Peyer's patch (tissue), 4 donors: ENCODE data around the gene C15orf62. TPM values are rescaled to one million over a fixed set of nuclear protein-coding genes. Genes with fewer than 3 reads are reported as not detected.

Experiments used
- DNase-seq, 3 donors: peaks; one replicate each; pipeline ENCODE4 v3.0.0-alpha.2; 2017 to 2019
- H3K27ac ChIP-seq, 4 donors: fragments of 200-600 bp; sonication (generic); one replicate each; pipeline ENCODE4 v1.5.1; 2016 to 2019
- H3K27me3 ChIP-seq, 2 donors: fragments of 200-600 bp; sonication (generic); one replicate each; pipeline ENCODE4 v1.5.1; 2019
- H3K36me3 ChIP-seq, 3 donors: fragments of 200-600 bp; sonication (generic); one replicate each; pipeline ENCODE4 v1.5.1; 2016 to 2019
- H3K4me1 ChIP-seq, 4 donors: fragments of 200-600 bp; sonication (generic); one replicate each; pipeline ENCODE4 v1.5.1; 2016 to 2019
- H3K4me3 ChIP-seq, 4 donors: fragments of 200-600 bp; sonication (generic); 1 replicate in 3 of 4; 2 replicates in 1 of 4; pipeline ENCODE4 v1.5.1; 2016 to 2019; ENCODE audit warnings: mild to moderate bottlenecking in 1 of 4
- H3K9me3 ChIP-seq, 4 donors: fragments of 200-600 bp; sonication (generic); one replicate each; pipeline ENCODE4 v1.5.1; 2016 to 2019; ENCODE audit warnings: mild to moderate bottlenecking in 1 of 4
- CTCF ChIP-seq, 6 experiments: fragments of 450-650 bp in 4 of 6; fragments of 200-600 bp in 2 of 6; sonication (generic) in 1 of 6; IDR thresholded peaks; one replicate each; pipeline ENCODE4 v1.5.1; 2017 to 2019; ENCODE audit warnings: antibody characterized with exemption in 6 of 6, mild to moderate bottlenecking in 3 of 6, moderate library complexity in 1 of 6
- POLR2A ChIP-seq, 2 donors: fragments of 450-650 bp; IDR thresholded peaks; one replicate each; pipeline ENCODE4 v1.5.1; 2017; ENCODE audit warnings: antibody characterized with exemption in 2 of 2, mild to moderate bottlenecking in 2 of 2, moderate library complexity in 2 of 2
- total RNA-seq, 4 donors: library from RNA; depleted of rRNA; stranded (reverse); fragments of >200 nt; gene quantifications; one replicate each; pipeline ENCODE4 v1.1.0, GENCODE V29; 2016

Gene C15orf62
- total RNA-seq, 4 donors from 2014 or later, result 1.1 to 1.3 TPM; not detected in 2

GRCh38 chr15:40787344-40787841, 17.6 kb downstream of the C15orf62 start:
- Histone ChIP-seq H3K27ac (peak overlapping the region in 3 of 4 donors; percentile 20 to 91 (median 60)), H3K4me1 (peaks cover 0 to 38% (median 5%) of the 10 kb centered on the region in 4 donors), H3K9me3 (no peaks in the 10 kb centered on the region), H3K4me3 (no peak overlapping the region), H3K36me3 (peaks cover 0 to 12% (median 0%) of the 10 kb centered on the region in 3 donors), H3K27me3 (no peaks in the 10 kb centered on the region)
- TF ChIP-seq CTCF (IDR thresholded peaks at IDR 0.05) (no peak), POLR2A (IDR thresholded peaks at IDR 0.05) (peak in 1 of 2 donors; percentile 58)
- peak in 2 of 3 donors; percentile 64 to 82 for DNase-seq

GRCh38 chr15:40787991-40788390, 18.2 kb downstream of the C15orf62 start:
- no peaks in the 10 kb centered on the region for H3K9me3 ChIP-seq
- H3K4me1 ChIP-seq, result peaks cover 0 to 38% (median 5%) of the 10 kb centered on the region in 4 donors
- no peak overlapping the region for H3K4me3 ChIP-seq
- TF ChIP-seq CTCF (IDR thresholded peaks at IDR 0.05) (no peak), POLR2A (IDR thresholded peaks at IDR 0.05) (no peak)
- H3K27ac ChIP-seq, result peak overlapping the region in 3 of 4 donors; percentile 20 to 91 (median 60)
- no peak for DNase-seq
- no peaks in the 10 kb centered on the region for H3K27me3 ChIP-seq
- H3K36me3 ChIP-seq, result peaks cover 0 to 12% (median 0%) of the 10 kb centered on the region in 3 donors

- Histone ChIP-seq H3K36me3 (peaks cover 0 to 12% (median 0%) of the 10 kb centered on the region in 3 donors), H3K4me3 (no peak overlapping the region), H3K27ac (peak overlapping the region in 2 of 4 donors; percentile 13 to 26), H3K9me3 (no peaks in the 10 kb centered on the region), H3K27me3 (no peaks in the 10 kb centered on the region), H3K4me1 (peaks cover 0 to 41% (median 5%) of the 10 kb centered on the region in 4 donors)
- DNase-seq, result no peak
- TF ChIP-seq CTCF (IDR thresholded peaks at IDR 0.05), result no peak
- TF ChIP-seq POLR2A (IDR thresholded peaks at IDR 0.05), result no peak
Observed at GRCh38 chr15:40789119-40789518, 19.3 kb downstream of the C15orf62 start.

- Histone ChIP-seq H3K27ac (no peak overlapping the region), H3K4me3 (no peak overlapping the region), H3K9me3 (no peaks in the 10 kb centered on the region), H3K27me3 (no peaks in the 10 kb centered on the region), H3K4me1 (peaks cover 0 to 50% (median 5%) of the 10 kb centered on the region in 4 donors), H3K36me3 (peaks cover 0 to 12% (median 0%) of the 10 kb centered on the region in 3 donors)
- no peak for TF ChIP-seq CTCF (IDR thresholded peaks at IDR 0.05)
- no peak for DNase-seq
Observed at GRCh38 chr15:40789999-40790398, 20.2 kb downstream of the C15orf62 start.

- H3K4me3 ChIP-seq, result no peak overlapping the region
- no peaks in the 10 kb centered on the region for H3K9me3 ChIP-seq
- no peak overlapping the region for H3K27ac ChIP-seq
- peaks cover 0 to 52% (median 6%) of the 10 kb centered on the region in 4 donors for H3K4me1 ChIP-seq
- peaks cover 0 to 12% (median 0%) of the 10 kb centered on the region in 3 donors for H3K36me3 ChIP-seq
- no peak for DNase-seq
- no peaks in the 10 kb centered on the region for H3K27me3 ChIP-seq
- no peak for TF ChIP-seq CTCF (IDR thresholded peaks at IDR 0.05)
- no peak for TF ChIP-seq POLR2A (IDR thresholded peaks at IDR 0.05)
Observed at GRCh38 chr15:40790718-40791117, 20.9 kb downstream of the C15orf62 start.
